HG03571 (cell line): ENCODE measurements around the gene PABPN1L.

ENCODE experiments used
- ATAC-seq: cut with Tn5 transposase; IDR thresholded peaks from one replicate; pipeline ENCODE4 v1.9.1; 2021; ENCODE audit not compliant: unreplicated experiment

The PABPN1L gene, protein sequence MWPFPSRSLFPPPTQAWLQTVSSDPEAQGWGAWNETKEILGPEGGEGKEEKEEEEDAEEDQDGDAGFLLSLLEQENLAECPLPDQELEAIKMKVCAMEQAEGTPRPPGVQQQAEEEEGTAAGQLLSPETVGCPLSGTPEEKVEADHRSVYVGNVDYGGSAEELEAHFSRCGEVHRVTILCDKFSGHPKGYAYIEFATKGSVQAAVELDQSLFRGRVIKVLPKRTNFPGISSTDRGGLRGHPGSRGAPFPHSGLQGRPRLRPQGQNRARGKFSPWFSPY

DNA sequence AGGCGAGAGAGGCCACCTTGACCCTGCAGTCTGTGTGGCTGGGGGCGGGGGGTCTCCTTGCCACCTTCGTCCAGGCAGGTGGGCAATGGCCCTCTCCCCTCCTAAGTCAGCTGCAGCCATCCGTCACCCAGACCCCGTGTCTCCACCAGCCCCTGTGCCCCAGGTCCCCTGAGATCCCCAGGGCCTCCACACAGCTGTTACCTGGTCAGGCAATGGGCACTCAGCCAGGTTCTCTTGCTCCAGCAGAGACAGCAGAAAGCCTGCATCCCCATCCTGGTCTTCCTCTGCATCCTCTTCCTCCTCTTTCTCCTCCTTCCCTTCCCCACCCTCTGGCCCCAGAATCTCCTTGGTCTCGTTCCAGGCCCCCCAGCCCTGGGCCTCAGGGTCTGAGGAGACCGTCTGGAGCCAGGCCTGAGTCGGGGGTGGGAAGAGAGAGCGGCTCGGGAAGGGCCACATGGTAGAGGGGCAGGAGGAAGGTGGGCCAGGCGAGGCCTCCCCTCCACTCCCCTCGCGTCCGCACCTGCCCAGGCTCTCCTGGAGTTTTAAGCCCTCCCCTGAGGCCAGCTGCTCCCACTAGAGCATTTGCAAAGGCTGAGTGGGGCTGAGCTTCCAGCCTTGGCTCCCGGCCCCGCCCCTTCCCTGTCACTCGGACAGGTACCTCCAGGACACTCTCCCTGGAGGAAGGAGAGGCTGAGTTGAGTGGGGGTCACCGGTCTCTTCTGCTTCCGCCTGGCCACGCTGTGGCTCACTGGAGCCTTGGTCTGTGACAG is at the start of gene PABPN1L:
Gene PABPN1L, minus strand, starts transcription at position 510 of the 770 bp plus-strand sequence. Its CDS starts 54 bp downstream, at position 456.
- no peak for ATAC-seq

DNA sequence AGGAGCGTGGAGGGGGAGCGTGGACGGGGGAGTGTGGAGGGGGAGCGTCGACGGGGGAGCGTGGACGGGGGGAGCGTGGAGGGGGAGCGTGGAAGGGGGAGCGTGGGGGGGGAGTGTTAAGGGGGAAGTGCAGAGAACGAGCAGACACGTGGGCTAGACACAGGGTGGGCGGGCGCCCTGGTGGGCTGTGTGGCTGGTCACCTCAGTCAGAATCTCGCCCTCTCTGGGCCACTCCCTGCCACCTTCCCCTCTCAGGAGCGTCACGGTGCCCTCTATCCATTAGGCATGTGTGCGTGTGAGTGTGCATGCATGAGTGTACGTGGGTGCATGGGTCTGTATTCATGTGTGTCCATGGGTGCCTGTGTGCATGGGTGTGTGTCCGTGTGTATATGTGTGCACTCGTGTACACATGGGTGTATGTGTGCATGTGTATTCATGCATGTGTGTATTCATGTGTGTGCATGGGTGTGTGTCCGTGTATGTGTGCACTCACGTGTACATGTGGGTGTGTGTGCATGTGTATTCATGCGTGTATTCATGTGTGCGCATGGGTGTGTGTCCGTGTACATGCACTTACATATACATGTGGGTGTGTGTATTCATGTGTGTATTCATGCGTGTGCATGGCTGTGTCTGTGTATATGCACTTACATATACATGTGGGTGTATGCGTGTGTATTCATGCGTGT is 49.3 kb upstream of the PABPN1L start:
- ATAC-seq: no peak

DNA sequence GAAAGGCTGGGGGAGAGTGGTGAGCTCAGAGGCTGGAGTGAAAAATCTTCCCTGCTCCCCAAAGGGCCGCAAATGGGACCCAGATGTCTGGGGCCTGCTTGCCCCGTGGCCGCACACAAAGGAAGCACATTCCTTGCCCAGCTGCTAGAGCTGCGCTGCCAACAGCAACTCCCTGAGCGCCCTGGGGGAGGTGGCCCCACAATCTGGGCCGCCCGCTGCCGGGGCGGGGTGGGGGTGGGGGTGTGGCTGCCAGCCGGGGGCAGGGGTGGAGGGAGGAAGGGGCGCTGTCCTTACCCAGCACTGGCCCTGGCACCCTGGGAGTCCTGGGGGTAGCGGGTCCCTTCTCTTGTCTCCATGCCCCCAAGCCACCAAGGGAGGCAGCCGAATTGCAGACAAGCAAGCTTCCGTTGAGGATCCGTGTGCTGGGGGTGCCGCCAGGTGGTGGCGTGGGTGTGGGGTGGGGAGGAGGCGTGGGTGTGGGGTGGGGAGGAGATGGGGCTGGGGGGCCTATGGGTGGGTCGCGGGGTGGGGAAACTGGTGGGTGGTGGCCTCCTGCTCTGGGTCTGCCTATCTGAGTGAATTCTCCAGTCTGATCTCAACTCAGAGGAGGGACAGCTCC is 48.4 kb upstream of the PABPN1L start:
- no peak for ATAC-seq

DNA sequence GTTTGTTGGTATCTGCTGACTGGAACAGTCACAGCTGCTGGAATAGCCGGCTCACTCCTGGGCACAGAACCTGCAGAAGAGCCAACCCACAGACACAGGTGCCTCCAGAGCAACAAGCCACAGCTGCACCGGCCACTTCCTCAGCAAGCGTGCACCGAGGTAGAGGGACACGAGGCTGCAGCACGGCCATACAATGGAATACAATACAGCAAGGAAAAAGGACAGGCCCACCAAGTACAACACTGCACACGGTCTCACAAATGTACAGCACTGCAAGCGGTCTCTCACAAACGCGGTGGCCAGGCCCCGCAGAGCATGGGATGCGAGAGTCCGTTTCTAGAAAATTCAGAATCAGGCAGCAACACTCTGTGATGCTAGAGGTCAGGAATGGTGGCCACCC is 47.4 kb upstream of the PABPN1L start:
- ATAC-seq: no peak

DNA sequence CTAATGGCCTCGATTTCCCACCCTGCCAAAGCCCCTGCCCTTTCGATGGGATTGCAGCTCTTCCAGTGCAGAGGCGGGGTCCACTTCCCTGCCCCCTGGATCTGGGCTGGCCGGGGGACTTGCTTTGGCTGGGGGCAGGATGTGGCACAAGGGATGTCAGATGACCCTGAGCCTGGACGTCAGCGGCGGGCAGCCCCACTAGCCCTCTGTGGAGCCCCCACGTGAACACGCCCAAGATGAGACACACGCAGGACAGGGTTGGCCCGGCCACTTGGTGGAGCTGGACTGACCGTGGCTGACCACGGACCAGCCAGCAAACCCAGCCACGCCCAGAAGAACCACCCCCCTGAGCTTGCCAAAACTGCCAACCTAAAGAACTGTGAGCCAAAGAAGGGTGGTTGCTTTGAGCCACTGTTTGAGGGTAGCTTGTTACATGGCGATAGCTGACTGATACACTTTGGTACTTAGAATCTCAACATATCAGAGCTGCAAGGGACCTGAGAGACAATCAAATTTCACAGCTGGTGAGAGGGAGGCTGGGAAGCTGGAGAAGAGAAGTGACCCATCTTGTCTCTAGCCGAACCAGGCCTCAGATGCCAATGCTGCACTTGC is 46.6 kb upstream of the PABPN1L start:
- no peak for ATAC-seq

DNA sequence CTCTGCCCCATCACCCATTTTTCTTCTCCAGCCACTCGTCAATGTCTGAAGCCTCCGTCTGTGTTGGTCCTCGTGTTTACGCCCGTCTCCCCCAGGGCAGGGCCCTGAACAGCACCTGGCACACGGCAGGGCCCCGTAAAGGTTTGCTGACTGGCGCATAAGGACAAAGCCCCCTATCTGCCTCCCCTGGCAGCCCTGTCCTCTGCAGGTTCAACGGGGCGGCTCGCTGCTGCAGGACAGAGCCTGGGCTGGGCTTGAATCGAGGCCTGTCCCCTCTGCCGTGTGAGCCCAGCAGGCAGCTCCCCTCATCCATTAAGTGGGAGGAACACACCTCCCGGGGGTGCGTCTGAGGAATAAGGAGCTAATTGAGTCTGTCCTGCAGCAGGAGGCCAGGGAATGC is 46.1 kb upstream of the PABPN1L start:
- ATAC-seq: no peak

DNA sequence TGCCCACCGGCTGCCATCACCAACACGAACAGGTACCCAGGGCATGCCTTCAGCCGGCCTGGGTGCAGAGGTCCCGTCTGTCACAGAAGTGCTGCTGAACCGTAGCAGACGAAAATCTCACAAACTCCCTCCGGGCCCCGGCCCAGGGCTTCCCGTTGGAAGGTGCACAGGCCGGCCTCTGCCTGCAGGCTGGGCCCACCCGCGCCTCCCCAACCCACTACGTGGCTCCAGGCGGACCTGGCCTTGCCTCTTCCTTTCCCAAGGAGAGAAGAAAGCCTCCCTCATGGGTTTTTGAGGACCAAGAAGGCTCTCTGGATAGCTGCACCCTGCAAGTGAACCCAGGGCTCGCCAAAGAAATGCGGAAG is 45.5 kb upstream of the PABPN1L start:
- no peak for ATAC-seq

DNA sequence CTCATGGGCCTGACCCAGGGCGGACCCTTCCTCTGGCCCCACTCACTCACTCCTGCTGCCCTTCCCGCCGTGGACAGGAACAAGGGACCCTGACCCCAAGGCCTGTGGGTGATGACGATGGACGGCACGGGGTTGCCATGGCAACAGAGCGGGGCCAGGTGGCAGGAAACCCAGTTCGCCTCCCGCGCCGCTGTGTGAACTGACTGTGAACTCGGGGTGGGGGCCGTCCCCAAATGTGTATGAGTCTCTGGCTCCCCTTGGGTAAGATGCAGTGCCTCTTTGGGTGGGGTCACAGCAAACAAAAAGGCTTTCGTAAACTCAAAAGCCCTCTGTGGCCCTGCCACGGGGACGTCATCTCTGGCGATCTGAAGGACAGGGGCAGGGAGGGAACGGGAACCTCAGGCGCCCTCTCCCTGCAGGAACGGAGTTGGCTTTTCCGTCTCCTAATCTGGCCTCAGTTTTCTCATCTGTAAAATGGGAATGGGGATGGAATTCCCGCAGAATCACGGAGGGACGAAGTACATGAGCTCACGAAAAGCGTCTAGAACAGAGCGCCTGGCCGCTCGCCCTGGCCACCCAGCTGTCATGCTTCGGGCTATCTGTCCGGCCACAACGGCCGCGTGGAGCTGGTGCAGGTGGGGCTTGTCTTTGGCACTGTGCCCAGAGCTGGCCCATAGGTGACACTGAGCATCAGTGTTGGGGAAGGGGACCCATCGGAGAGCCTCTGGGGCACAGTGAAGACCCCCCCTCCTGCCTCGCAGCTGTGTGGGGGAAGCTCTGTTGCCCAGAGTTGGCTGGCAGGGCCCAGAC is 44.9 kb upstream of the PABPN1L start:
- no peak for ATAC-seq

DNA sequence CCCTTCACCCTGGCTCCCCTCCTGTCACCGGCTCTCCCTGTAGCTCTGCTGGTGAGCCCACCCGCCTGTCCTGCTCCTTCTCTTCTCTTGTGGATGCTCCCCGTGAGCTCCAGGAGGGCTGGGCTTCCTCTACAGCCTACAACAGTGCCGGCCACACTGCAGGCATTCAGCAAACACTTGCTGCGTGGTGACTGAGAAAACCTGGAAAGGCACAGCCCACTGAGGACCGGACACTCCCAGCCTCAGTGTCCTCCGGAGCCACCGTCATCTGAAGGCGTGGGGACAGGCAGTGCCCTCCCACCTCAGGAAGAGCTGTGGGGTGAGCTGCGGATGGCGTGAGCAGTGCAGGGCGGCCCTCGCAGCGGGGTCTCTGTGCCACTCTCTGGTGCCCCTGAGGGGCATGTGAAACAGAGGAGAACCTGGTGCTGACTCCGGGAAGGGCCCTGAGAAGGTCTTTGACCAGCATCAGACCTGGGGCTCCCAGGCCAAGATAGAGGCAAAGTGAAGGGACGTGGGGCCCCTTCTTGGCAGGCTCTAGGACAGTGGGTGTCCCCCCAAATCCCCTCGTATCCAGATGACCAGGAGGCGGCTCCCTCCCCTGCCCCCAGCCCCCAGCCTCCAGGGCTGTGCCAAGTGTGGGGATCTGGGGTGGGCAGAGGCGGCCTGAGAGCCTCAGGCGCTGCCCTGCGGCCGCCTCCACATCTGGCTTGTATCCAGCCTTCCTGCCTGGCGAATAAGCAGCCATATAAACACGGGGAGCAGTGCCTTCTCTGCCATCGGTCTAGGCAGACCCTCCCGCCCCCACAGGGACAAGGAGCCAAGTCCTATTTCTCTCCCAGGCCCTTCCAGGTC is 44.0 kb upstream of the PABPN1L start:
- no peak for ATAC-seq

DNA sequence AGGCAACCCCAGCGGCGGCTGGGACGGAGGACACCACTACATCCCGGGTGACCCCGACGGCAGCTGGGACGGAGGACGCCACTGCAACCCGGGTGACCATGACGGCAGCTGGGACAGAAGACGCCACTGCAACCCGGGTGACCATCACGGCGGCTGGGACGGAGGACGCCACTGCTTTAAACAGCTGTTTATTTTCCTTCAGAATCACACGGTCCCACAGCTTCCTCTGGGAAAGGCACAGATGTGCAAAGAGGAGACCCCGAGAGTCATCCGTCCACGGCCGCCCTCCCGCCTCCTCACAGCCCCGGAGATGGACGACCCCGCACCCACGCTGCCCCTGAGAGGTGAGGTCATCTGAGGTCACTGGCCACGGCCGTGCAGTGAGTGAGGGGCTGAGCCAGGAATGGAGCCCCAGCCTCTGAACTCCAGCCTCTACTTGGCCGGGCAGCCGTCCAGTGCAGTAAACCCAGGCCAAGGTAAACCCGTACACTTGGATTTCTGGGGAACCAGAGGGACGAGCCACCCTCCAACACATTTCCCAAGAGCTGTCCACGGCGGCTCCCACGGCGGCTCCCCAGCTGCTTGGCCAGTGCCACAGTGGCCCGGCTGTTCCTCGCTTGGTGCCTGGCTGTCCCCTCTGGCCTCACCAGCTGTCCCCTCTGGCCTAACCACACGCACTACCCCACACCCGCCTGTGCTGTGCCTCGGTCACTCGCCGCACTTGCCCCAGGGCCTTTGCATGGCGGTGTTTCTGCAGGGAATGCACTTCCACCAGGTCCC is 43.2 kb upstream of the PABPN1L start:
- ATAC-seq: no peak

DNA sequence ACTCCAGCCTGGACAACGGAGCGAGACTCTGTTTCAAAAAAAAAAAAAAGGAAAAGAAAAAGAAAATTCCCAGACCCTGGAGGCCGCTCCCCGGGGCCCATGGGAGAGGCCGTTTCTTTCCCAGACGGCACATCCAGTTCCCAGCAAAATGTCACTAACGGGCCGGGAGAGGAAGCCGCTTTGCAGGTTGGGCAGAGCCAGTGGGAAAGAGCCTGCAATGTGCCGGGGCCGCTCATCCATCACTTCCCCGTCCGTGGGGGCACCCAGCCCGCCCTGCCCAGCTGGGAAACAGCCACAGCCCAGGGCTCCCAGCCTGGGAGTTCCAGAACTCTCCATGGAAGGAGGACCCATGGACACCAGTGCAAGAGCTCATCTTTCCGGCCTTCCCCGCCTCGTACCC is 41.8 kb upstream of the PABPN1L start:
- no peak for ATAC-seq

DNA sequence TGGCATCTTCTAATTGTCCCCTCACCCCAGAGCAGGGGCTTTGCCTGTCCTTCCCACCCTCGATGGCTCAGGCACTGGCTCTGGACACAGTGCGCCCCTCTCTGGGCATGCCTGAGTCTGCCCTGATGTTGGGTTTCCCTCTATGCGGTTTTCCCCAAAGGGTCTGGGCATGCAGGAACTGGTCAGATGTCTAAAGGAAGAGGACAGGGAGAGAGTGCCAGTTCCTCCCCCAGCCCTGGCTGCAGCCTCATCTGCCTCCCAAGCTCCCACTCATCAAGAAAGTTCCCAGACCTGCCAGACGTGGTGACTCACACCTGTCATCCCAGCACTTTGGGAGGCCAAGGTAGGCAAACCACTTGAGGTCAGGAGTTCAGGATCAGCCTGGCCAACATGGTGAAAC is 41.3 kb upstream of the PABPN1L start:
- no peak for ATAC-seq

DNA sequence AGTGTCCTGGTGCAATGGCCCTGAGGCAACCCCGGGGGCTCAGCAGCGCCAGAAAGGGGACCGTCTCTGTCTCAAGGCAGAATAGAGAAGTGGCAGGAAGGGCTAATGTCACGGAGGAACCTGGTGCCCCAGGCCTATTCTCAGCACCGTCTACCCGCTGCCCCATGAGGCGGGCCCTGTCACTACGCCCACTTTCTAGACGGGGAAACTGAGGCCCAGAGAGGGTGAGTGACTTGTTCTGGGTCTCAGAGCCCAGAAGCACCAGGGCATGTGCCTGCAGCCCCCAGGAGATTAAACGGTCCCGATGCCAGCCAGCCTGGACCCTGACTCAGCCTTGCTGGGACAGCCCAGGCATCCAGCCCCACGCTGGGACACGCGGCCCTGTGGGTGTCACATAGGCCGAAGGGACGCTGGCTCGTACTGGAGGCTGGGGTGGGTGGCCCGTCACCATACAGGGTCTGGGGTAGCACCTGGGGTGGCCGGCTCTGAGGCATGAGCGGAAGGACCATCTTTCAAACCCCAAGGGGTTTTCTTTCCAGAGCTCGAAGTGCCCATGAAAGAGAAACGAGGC is 40.2 kb upstream of the PABPN1L start:
- no peak for ATAC-seq

DNA sequence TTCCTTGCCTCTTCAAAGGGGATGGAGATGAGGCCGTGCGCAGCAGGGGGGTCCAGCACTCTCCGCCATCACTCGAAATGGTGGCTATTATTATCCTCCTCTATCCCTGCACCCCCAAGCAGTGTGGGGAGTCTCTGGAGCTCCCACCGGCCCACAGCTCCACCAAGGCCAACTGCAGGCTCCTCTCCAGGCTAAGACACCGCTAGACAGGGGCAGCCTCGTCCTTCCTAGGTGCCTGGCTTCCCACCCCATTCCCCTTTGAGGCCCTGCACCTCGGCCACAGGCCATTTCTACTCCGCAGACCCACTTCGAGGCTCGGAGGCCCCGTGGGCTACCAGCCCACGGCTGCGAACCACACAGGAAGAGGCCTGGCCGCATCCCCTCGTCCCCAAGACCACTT is 39.6 kb upstream of the PABPN1L start:
- ATAC-seq: no peak

DNA sequence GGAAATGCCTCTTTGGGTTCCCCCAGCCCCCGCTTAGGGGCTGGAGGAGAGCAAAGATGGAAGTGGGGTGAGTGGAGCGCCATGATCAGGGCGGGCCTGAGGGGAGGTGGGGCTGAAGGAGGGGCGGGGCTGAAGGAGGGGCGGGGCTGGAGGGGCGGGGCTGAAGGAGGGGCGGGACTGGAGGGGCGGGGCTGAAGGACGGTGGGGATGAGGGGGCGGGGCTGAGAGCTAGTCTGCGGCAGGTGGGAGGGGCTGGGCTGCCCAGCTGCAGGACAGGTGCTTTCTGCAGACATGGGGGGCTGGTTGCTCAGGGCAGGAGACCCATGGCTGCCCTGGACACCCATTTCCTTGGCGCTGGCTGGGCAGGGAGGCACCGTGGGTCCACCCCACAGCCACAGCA is 39.1 kb upstream of the PABPN1L start:
- ATAC-seq: no peak

DNA sequence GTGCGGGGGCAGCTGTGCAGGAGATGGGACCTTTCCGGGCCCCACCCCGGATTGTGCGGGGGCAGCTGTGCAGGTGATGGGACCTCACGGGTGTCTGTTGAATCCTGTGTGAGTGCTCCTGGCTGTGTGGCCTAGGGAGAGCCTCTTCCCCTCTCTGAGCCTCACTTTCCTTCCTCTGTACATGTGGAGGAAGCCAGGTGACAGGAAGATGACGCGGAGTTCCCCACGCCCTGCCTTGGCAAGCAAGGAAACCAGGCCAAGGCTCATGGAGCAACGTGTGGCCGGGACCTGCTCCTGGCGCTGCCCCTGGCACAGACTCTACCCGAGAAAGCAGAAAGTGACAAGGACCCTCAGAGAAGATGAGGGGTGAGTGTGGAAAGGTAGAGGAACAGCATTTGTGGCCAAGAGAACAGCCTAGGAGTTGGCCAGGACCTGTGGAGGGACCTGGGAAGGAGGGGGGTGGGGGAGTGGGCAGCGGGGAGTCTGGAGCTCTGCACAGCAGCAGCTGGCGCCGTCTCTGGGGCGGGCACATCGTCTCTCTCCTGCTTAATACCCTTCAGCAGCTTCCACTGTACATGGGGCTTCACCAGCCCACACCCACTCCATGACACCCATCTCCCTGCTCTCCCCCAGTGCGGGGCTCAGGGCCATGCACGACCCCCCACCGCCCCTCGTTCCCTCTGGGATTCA is 38.4 kb upstream of the PABPN1L start:
- ATAC-seq: no peak

DNA sequence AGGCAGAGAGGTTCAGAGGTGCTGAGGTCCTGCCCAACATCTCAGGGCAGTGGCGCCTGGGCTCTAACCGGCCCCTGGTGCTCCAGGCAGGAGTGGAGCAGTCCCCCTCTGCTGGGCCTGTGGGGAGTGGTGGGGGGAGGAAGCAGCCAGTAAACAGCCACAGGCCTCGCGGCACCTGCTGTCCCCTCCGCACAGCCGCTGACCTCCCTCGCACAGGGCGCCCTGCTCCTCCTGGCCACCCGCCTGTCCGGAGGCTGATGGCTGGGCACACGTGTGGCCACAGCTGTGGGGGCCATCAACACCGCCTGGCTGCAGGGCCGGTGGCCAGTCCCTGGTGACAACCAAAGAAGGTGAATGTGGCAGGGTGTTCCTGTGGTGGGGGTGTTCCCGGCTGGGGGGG is 36.8 kb upstream of the PABPN1L start:
- no peak for ATAC-seq

DNA sequence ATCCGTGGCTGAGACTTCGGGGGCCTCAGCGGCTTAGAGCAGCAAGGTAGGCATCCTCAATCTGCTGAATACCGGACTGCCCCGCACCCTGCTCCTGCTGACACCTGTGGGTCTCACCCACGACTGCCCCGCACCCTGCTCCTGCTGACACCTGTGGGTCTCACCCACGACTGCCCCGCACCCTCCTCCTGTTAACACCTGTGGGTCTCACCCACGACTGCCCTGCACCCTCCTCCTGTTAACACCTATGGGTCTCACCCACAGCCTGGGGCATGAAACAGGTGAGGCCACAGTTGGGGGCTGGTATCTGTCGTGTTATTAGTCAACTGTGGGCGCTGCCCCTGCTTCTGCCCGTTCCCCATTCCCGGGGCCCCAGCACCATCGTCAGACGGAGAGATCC is 36.3 kb upstream of the PABPN1L start:
- ATAC-seq: no peak
